ENCODE measurements around the gene KCNMA1.

GRCh38 chr10:77613476-77614130 is 24.0 kb downstream of the KCNMA1 start:
- no peak for TF ChIP-seq ZNF274 (IDR thresholded peaks at IDR 0.05; ENCODE audit: low read depth, low read length)
- TF ChIP-seq YY1 (IDR thresholded peaks at IDR 0.05; ENCODE audit: insufficient read depth, insufficient read length) = no peak
- TF ChIP-seq SUZ12 (IDR thresholded peaks at IDR 0.05; ENCODE audit: extremely low read depth, insufficient read depth, insufficient read length) = no peak

Data from NT2/D1 (cell line).